KMS-11 (cell line): Measurements from ENCODE around the gene TPRN.

Source experiments
- H2AFZ ChIP-seq: fragments of 200-600 bp; sonication (generic); 2 replicates; pipeline ENCODE4 v1.6.1; 2016; ENCODE audit warnings: antibody characterized with exemption, mixed run types, low read depth
- H3K27ac ChIP-seq: fragments of 200-600 bp; sonication (generic); 2 replicates; pipeline ENCODE4 v1.6.1; 2016; ENCODE audit warnings: mild to moderate bottlenecking, mixed run types
- H3K27me3 ChIP-seq: fragments of 200-600 bp; sonication (generic); 2 replicates; pipeline ENCODE4 v1.6.1; 2017; ENCODE audit warnings: mild to moderate bottlenecking, low read depth, mixed run types, moderate library complexity; ENCODE audit not compliant: insufficient read depth
- H3K36me3 ChIP-seq: fragments of 200-600 bp; sonication (generic); 2 replicates; pipeline ENCODE4 v1.6.1; 2017; ENCODE audit warnings: mild to moderate bottlenecking, mixed run types; ENCODE audit not compliant: insufficient read depth
- H3K4me1 ChIP-seq: fragments of 200-600 bp; sonication (generic); 2 replicates; pipeline ENCODE4 v1.6.1; 2016; ENCODE audit warnings: mild to moderate bottlenecking, low read depth, mixed run types; ENCODE audit not compliant: poor library complexity, severe bottlenecking
- H3K4me2 ChIP-seq: fragments of 200-600 bp; sonication (generic); 2 replicates; pipeline ENCODE4 v1.7.0; 2016; ENCODE audit warnings: mild to moderate bottlenecking, mixed run types
- H3K4me3 ChIP-seq: fragments of 200-600 bp; sonication (generic); IDR thresholded peaks from 2 replicates; pipeline ENCODE4 v1.6.1; 2017; ENCODE audit warnings: low read depth, low read length, mixed read lengths; ENCODE audit not compliant: insufficient read depth
- H3K79me2 ChIP-seq: fragments of 200-600 bp; sonication (generic); 2 replicates; pipeline ENCODE4 v1.6.1; 2016; ENCODE audit warnings: low read depth, mixed run types; ENCODE audit not compliant: insufficient read depth
- H3K9ac ChIP-seq: fragments of 200-600 bp; sonication (generic); 2 replicates; pipeline ENCODE4 v1.6.1; 2016; ENCODE audit warnings: mild to moderate bottlenecking, mixed run types
- H4K20me1 ChIP-seq: fragments of 200-600 bp; sonication (generic); 2 replicates; pipeline ENCODE4 v1.6.1; 2016; ENCODE audit warnings: mild to moderate bottlenecking, mixed run types; ENCODE audit not compliant: insufficient read depth
- CTCF ChIP-seq: fragments of 200-600 bp; sonication (generic); conservative IDR thresholded peaks from 2 replicates; pipeline ENCODE4 v1.6.1; 2017; ENCODE audit warnings: low read depth, mild to moderate bottlenecking, antibody characterized with exemption, low read length, moderate library complexity, mixed read lengths

TPRN gene

DNA sequence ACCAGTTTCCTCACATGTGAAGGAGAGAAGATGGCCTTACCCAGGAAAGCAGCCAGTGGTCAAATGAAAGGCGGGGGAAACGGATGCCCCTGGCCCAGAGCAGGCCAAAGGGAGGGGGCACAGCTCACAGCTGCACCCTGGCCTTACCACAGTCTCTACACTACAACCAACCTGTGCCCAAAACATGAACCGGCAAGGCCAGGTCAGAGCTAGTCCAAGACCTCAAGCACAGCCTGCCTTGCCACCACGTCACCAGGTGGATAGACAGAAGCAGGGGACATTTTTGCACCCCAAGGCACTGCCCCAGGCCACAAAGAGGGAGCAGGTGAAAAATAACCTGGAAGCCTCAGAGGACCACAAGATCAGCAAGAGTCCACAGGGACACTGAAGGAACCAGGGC lies 57.1 kb downstream of the TPRN start:
- no peak overlapping the region for H3K4me2 ChIP-seq
- no peak overlapping the region for H3K27ac ChIP-seq
- no peaks in the 10 kb centered on the region for H4K20me1 ChIP-seq
- H3K79me2 ChIP-seq: no peaks in the 10 kb centered on the region
- H3K4me1 ChIP-seq: no peaks in the 10 kb centered on the region
- H3K36me3 ChIP-seq: no peaks in the 10 kb centered on the region
- H3K9ac ChIP-seq: no peak overlapping the region
- peaks cover 57% of the 10 kb centered on the region for H3K27me3 ChIP-seq
- no peak overlapping the region for H3K4me3 ChIP-seq
- no peak for TF ChIP-seq CTCF
- no peak overlapping the region for H2AFZ ChIP-seq

DNA sequence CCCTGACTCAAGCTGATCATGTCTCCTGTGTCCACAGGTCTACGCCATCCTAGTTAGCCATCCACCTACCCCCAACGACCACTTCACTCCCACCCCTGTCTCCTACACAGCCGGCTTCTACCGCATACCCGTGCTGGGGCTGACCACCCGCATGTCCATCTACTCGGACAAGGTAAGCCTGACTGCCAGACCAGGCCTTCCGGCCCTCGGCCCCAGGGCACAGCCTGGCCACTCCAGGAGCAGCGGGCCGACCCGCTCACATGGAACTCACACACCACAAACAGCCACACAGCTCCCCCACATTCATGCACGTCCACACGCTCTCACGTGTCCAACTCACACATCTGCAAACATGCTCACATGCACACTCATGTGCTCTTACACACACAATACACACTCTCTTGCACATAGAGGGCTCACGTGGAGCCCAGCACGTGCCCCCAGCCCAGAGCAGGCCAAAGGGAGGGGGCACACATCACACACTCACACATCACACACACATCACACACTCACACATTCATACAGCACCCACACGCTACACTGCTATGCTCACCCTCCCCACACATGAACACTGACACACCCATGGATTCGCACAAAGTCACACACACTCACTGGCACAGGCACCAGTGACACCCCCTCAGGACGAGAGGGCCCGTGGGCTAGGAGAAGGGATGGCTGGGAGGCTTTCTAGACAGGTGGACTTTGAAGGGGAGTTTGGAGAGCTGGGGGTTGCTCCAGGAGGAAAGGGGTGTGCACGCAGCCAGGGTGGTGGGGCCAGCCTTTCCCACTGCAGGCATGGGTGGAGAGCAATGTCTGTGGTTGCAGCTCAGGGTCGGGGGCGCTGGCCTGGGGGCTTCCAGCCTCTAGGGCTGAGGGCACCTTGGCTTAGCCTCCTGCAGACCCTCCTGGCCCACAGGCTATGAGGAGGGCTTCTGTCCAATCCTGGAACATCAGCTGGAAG lies 58.3 kb downstream of the TPRN start:
- H3K27me3 ChIP-seq: peaks cover 68% of the 10 kb centered on the region

More for the DNA sequence above, 58.3 kb downstream of the TPRN start:
- Histone ChIP-seq H2AFZ (no peak overlapping the region), H3K36me3 (no peaks in the 10 kb centered on the region), H3K9ac (no peak overlapping the region), H3K27ac (no peak overlapping the region), H3K4me2 (no peak overlapping the region), H4K20me1 (no peaks in the 10 kb centered on the region), H3K79me2 (no peaks in the 10 kb centered on the region), H3K4me1 (no peaks in the 10 kb centered on the region), H3K4me3 (no peak overlapping the region)
- TF ChIP-seq CTCF: no peak
